Pancreas (tissue), 10 donors: ENCODE results near the gene SART1. TPM values are rescaled to one million over a fixed set of nuclear protein-coding genes. Genes with fewer than 3 reads are reported as not detected.

Experiments
- ATAC-seq, 4 donors: fragments of 200-7000 bp; cut with Tn5 transposase; one replicate each; pipeline versions ENCODE4 v1.8.0 to v1.9.1; 2020; ENCODE audit warnings: mild to moderate bottlenecking in 4 of 4, moderate library complexity in 4 of 4
- DNase-seq, 6 donors: peaks; one replicate each; pipeline ENCODE4 v3.0.0-alpha.2; 2020
- FAIRE-seq: peaks from 2 replicates; lab custom pipeline; 2012; peaks lifted over from hg19 to GRCh38; lab: Jason Lieb, UNC
- H3K27ac ChIP-seq, 4 donors: fragments of 200-600 bp; sonication (generic); 1 replicate in 3 of 4; 2 replicates in 1 of 4; pipeline versions ENCODE4 v1.5.0 to v1.8.0; 2020
- H3K27me3 ChIP-seq, 4 donors: fragments of 200-600 bp; one replicate each; pipeline ENCODE4 v1.8.0; 2021
- H3K36me3 ChIP-seq, 3 donors: fragments of 200-600 bp; sonication (generic) in 1 of 3; one replicate each; pipeline versions ENCODE4 v1.5.0 to v1.8.0; 2020 to 2021
- H3K4me1 ChIP-seq, 3 donors: fragments of 200-600 bp; one replicate each; pipeline ENCODE4 v1.8.0; 2021
- H3K4me3 ChIP-seq, 4 donors: fragments of 200-600 bp; sonication (generic) in 2 of 4; one replicate each; pipeline versions ENCODE4 v1.5.0 to v1.8.0; 2020 to 2021
- H3K9me3 ChIP-seq, 4 donors: fragments of 200-600 bp; one replicate each; pipeline ENCODE4 v1.8.0; 2021
- WGBS, 2 donors: extraction: QIAGEN DNeasy Blood & Tissue Kit; methylation state at CpG; one replicate each; pipeline ENCODE4 v1.1.7; 2013; 5-methylcytosine and 5-hydroxymethylcytosine counted together
- intact Hi-C, 3 donors: fragments of 100-400 bp; cut with DNase I; formaldehyde crosslinking; loops; one replicate each; pipeline versions ENCODE4 v1.11.1 to v1.14.2; 2022
- polyA plus RNA-seq, 2 donors: library from polyadenylated mRNA; stranded (reverse); fragments of 200-250 nt; gene quantifications; one replicate each; pipeline ENCODE4 v1.2.3, GENCODE V29; 2013
- total RNA-seq, 6 donors: library from RNA; stranded (reverse); fragmentation: NEBNext Ultra II Directional in 4 of 6; extraction: Animal tissue kit (Norgen Biotek cat#: 25700) in 4 of 6; gene quantifications; one replicate each; pipeline versions ENCODE4 v1.2.1 to v1.2.4, GENCODE V29; 2021 to 2023
- TF ChIP-seq, protein P1 (sequence below), 4 donors: fragments of 200-600 bp; sonication (generic) in 3 of 4; IDR thresholded peaks; one replicate each; pipeline versions ENCODE4 v1.5.0 to v1.8.0; 2021; ENCODE audit warnings: antibody characterized with exemption in 4 of 4
- donor health status: healthy with polysubstance abuse.
- donor health status: DM: no; HTN: no; CAD: no; lungs with moderate emphysema.
- donor health status: DM: no; HTN: no; CAD: no.
- donor health status: control.
- donor health status: control.
- donor health status: Bipolar disorder and iron deficiency.
- donor health status: DM: yes; HTN: yes; CAD: no.
- donor health status: DM: no; HTN: no; CAD: no.
- donor health status: DM: no; HTN: no; CAD: no.
- donor health status: DM: yes; HTN: yes; CAD: no.

SART1 gene
- total and polyA plus RNA-seq, 8 donors, result 19.2 to 98.5 (median 25.5) TPM

GRCh38 chr11:65982824-65983588 lies 21.5 kb downstream of the SART1 start:
- intact Hi-C loops, result loop anchor here in 2 of 3 donors (5.0 to 10.0 kb wide), 3 partner anchors 276 to 358 kb away; no protein-coding TSS in a partner anchor
- no peak for ATAC-seq
- TF ChIP-seq, protein P1, sequence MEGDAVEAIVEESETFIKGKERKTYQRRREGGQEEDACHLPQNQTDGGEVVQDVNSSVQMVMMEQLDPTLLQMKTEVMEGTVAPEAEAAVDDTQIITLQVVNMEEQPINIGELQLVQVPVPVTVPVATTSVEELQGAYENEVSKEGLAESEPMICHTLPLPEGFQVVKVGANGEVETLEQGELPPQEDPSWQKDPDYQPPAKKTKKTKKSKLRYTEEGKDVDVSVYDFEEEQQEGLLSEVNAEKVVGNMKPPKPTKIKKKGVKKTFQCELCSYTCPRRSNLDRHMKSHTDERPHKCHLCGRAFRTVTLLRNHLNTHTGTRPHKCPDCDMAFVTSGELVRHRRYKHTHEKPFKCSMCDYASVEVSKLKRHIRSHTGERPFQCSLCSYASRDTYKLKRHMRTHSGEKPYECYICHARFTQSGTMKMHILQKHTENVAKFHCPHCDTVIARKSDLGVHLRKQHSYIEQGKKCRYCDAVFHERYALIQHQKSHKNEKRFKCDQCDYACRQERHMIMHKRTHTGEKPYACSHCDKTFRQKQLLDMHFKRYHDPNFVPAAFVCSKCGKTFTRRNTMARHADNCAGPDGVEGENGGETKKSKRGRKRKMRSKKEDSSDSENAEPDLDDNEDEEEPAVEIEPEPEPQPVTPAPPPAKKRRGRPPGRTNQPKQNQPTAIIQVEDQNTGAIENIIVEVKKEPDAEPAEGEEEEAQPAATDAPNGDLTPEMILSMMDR (IDR thresholded peaks at IDR 0.05), result no peak
- no peaks in the 10 kb centered on the region for H3K27me3 ChIP-seq
- no peaks in the 10 kb centered on the region for H3K4me1 ChIP-seq
- WGBS, 2 donors, result 56 to 63% methylated on average over 21 to 22 of the region's 22 CpGs
- peaks cover 0 to 9% (median 8%) of the 10 kb centered on the region in 3 donors for H3K36me3 ChIP-seq
- H3K4me3 ChIP-seq, result no peak overlapping the region
- no peak for FAIRE-seq
- no peak for DNase-seq
- no peaks in the 10 kb centered on the region for H3K9me3 ChIP-seq
- no peak overlapping the region for H3K27ac ChIP-seq

DNA sequence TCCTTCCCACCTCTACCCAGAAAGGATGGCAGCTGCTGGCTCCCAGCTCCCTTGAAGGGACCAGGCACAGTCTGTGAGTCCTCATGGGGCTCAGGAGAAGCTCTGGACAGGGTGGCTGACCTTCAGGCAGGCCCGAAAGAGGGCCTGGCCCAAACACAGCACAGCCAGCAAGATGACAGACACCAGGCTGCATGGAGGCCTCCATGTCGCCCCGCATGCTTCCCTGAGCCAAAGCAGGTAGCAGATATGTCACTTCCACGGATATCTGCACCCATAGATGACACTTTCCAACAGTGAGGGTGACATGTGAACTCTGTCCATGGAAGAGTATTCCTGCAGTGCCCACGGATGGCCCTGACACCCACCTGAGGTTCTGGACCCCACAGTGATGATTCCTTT lies 22.1 kb downstream of the SART1 start:
- TF ChIP-seq, protein P1 (IDR thresholded peaks at IDR 0.05), result no peak
- FAIRE-seq, result no peak
- no peak for DNase-seq
- no peak overlapping the region for H3K4me3 ChIP-seq
- H3K27ac ChIP-seq, result no peak overlapping the region
- intact Hi-C loops, result loop anchor here in 2 of 3 donors (5.0 to 10.0 kb wide), 3 partner anchors 276 to 359 kb away; no protein-coding TSS in a partner anchor
- WGBS, 2 donors, result 70 to 71% methylated on average over 5 of the region's 5 CpGs
- H3K36me3 ChIP-seq, result peaks cover 0 to 3% (median 2%) of the 10 kb centered on the region in 3 donors
- no peak for ATAC-seq
- no peaks in the 10 kb centered on the region for H3K4me1 ChIP-seq
- H3K27me3 ChIP-seq, result no peaks in the 10 kb centered on the region
- no peaks in the 10 kb centered on the region for H3K9me3 ChIP-seq

DNA sequence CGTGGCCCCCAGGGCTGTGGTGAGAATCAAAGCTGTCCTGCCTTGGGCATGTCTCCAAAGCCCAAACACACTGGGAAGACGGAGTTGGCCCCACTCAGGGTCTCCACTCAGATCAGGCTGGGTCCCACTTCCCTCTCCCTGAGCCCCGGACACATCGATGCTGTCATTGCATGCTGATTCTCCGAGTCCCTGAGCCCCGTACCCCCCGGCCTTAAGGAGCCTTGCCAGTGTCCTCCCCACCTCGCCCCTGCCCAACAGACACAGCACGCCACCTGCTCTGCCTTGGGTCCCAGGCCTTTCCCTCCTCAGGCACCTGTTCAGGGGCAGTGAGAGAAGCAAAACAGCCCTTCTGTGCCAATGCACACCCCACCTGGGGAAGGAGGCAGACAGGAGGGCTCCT lies 25.8 kb downstream of the SART1 start:
- TF ChIP-seq, protein P1 (IDR thresholded peaks at IDR 0.05), result no peak
- H3K4me3 ChIP-seq, result no peak overlapping the region
- H3K4me1 ChIP-seq, result no peaks in the 10 kb centered on the region
- FAIRE-seq (no peak), DNase-seq (no peak), ATAC-seq (no peak)
- H3K9me3 ChIP-seq, result no peaks in the 10 kb centered on the region
- WGBS, 2 donors, result 67 to 83% methylated on average over 9 of the region's 9 CpGs
- H3K36me3 ChIP-seq, result no peaks in the 10 kb centered on the region
- no peak overlapping the region for H3K27ac ChIP-seq
- H3K27me3 ChIP-seq, result no peaks in the 10 kb centered on the region
- intact Hi-C loops, result loop anchor here in 2 of 3 donors (5.0 to 10.0 kb wide), 4 partner anchors 100 to 363 kb away; partner anchors contain the start of gene FIBP (in 1 of the 2)

- Histone ChIP-seq H3K4me3 (no peak overlapping the region), H3K4me1 (no peaks in the 10 kb centered on the region), H3K36me3 (no peaks in the 10 kb centered on the region), H3K9me3 (no peaks in the 10 kb centered on the region), H3K27me3 (no peaks in the 10 kb centered on the region), H3K27ac (no peak overlapping the region)
- DNase-seq (peak in 5 of 6 donors; percentile 69 to 95 (median 84)), ATAC-seq (peak; percentile 97 to 100 (median 100)), FAIRE-seq (peak; percentile 94)
- intact Hi-C loops, result loop anchor here in 2 of 3 donors (5.0 to 10.0 kb wide), 4 partner anchors 102 to 364 kb away; partner anchors contain the start of gene FIBP (in 1 of the 2)
- TF ChIP-seq, protein P1 (IDR thresholded peaks at IDR 0.05), result peak; percentile 56 to 91 (median 84)
- WGBS, 2 donors, result 10 to 11% methylated on average over 10 of the region's 10 CpGs
Observed at GRCh38 chr11:65988791-65989592, 27.5 kb downstream of the SART1 start.
